Coronary artery (tissue), 2 donors: ENCODE results near the gene PPID.
"Not testable (repeated sequence)": the region's sequence is repeated elsewhere in the genome, so short reads cannot be mapped to it uniquely, and the experiment has no call there.

Experiments
- DNase-seq: peaks from one replicate; pipeline ENCODE4 v3.0.0-alpha.2; 2017; ENCODE audit warnings: low spot score
- H3K27ac ChIP-seq, 2 donors: fragments of 200-600 bp; sonication (generic); one replicate each; pipeline ENCODE4 v1.5.1; 2016 to 2019
- H3K4me3 ChIP-seq: fragments of 200-600 bp; sonication (generic); 2 replicates; pipeline ENCODE4 v1.5.1; 2016; ENCODE audit warnings: mild to moderate bottlenecking, moderate library complexity
- TF ChIP-seq, protein P1 (sequence below): fragments of 200-600 bp; sonication (generic); IDR thresholded peaks from one replicate; pipeline ENCODE4 v1.5.1; 2019; ENCODE audit warnings: antibody characterized with exemption

Gene PPID

GRCh38 chr4:158766434-158767044 is 43.3 kb upstream of the PPID start:
- TF ChIP-seq, protein P1, sequence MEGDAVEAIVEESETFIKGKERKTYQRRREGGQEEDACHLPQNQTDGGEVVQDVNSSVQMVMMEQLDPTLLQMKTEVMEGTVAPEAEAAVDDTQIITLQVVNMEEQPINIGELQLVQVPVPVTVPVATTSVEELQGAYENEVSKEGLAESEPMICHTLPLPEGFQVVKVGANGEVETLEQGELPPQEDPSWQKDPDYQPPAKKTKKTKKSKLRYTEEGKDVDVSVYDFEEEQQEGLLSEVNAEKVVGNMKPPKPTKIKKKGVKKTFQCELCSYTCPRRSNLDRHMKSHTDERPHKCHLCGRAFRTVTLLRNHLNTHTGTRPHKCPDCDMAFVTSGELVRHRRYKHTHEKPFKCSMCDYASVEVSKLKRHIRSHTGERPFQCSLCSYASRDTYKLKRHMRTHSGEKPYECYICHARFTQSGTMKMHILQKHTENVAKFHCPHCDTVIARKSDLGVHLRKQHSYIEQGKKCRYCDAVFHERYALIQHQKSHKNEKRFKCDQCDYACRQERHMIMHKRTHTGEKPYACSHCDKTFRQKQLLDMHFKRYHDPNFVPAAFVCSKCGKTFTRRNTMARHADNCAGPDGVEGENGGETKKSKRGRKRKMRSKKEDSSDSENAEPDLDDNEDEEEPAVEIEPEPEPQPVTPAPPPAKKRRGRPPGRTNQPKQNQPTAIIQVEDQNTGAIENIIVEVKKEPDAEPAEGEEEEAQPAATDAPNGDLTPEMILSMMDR: no peak
- H3K27ac ChIP-seq: no peak overlapping the region
- no peak for DNase-seq

GRCh38 chr4:158763462-158763861 is 40.3 kb upstream of the PPID start:
- TF ChIP-seq, protein P1: no peak
- no peak overlapping the region for H3K4me3 ChIP-seq
- no peak overlapping the region for H3K27ac ChIP-seq
- no peak for DNase-seq

More at GRCh38 chr4:158766434-158767044, 43.3 kb upstream of the PPID start:
- no peak overlapping the region for H3K4me3 ChIP-seq

- DNase-seq: no peak
- Histone ChIP-seq H3K4me3 (no peak overlapping the region), H3K27ac (no peak overlapping the region)
- TF ChIP-seq, protein P1: no peak
Measured at GRCh38 chr4:158762553-158762952, 39.4 kb upstream of the PPID start.

DNA sequence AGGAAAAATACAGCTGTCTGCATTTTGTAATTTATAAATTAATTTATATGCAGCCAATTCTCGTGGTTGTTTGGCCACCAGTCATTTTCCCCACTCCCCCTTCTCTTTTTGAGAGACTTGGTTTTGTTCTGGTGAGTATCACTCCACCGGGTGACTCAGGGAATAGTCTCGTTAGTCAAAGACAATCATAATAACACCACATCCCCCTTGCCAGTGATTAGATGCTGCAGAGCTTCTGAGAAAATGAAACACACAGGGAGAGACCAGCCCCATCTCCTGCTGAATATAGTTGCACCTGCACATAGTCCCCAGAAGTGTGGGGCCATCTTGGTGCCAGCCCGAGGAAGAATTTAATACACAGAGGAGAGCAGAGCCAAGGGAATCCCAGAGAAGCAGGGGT is 37.7 kb upstream of the PPID start:
- Histone ChIP-seq H3K27ac (no peak overlapping the region), H3K4me3 (no peak overlapping the region)
- DNase-seq: no peak
- TF ChIP-seq, protein P1: no peak

DNA sequence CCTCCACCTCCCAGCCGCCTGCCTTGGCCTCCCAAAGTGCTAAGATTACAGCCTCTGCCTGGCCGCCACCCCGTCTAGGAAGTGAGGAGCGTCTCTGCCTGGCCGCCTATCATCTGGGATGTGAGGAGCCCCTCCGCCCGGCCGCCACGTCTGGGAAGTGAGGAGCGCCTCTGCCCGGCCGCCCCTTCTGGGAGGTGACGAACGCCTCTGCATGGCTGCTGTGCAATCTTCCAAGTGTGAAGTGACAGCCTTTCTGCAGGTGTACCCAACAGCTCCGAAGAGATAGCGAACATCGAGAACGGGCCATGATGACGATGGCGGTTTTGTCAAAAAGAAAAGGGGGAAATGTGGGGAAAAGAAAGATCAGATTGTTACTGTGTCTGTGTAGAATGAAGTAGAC is 36.3 kb upstream of the PPID start:
- not testable (repeated sequence) for H3K27ac ChIP-seq, DNase-seq, H3K4me3 ChIP-seq

DNA sequence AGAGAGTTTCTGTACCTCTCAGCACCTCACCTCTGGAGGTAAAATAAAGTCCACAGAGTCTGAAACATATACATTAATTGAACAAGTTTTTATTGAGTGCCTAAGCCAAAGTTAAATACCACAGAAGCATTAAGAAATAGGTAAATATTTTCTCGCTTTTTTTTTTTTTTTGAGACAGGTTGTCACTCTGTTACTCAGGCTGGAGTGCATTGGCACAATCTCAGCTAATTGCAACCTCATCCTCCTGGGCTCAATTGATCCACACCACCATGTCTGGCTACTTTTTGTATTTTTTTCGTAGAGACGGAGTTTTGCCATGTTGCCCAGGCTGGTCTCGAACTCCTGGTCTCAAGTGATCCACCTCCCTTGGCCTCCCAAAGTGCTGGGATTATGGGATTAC is 35.5 kb upstream of the PPID start:
- TF ChIP-seq, protein P1: no peak
- no peak overlapping the region for H3K4me3 ChIP-seq
- H3K27ac ChIP-seq: no peak overlapping the region
- DNase-seq: no peak

GRCh38 chr4:158758142-158758541 is 34.9 kb upstream of the PPID start:
- TF ChIP-seq, protein P1: no peak
- H3K4me3 ChIP-seq: no peak overlapping the region
- no peak overlapping the region for H3K27ac ChIP-seq
- DNase-seq: no peak
